Stimulated activated CD4-positive, alpha-beta T cell treated with anti-CD3 and anti-CD28 coated beads, Interleukin-1b, Interleukin-23, amount 100 ng/mL, for 24 hours (primary cell): ENCODE measurements around the gene TANK.
"Not testable (repeated sequence)": the region's sequence is repeated elsewhere in the genome, so short reads cannot be mapped to it uniquely, and the experiment has no call there.

ENCODE experiments used
- DNase-seq, 4 experiments: peaks; one replicate each; pipeline ENCODE4 v3.0.0-alpha.2; 2020; ENCODE audit warnings: low read depth in 4 of 4, low spot score in 1 of 4

TANK gene

GRCh38 chr2:161269111-161269510 lies 108.9 kb downstream of the TANK start:
- no peak for DNase-seq

DNA sequence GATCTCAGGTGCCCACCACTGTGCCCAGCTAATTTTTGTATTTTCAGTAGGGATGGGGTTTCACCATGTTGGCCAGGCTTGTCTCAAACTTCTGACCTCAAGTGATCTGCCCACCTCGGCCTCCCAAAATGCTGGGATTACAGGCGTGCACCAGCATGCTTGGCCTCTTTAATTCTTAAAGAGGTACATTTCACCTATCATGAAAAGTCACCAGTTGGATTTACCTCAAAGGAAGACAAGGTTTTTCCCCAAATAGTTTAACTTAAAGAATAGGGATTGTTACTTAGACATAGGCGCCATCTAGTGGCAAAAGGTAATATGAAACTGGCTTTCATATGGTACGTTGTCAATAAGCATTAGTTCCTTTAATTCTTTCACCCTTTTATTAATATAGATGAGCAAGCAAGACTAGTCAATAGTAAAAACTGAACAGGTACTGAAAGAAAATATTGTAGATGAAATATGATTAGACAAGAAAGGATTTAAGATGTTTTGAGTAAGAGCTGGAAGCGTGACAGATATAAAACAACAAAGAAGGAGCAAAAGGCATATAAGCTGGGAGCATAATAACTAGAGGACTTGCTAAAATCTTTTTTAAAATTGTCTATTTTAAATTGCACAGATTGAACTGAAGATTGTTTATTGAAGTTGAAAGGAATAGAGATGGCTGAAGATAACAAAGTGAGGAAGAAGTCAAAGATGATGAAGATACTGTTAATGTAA lies 113.0 kb downstream of the TANK start:
- peak in 1 of 4 experiments; percentile 31 for DNase-seq

DNA sequence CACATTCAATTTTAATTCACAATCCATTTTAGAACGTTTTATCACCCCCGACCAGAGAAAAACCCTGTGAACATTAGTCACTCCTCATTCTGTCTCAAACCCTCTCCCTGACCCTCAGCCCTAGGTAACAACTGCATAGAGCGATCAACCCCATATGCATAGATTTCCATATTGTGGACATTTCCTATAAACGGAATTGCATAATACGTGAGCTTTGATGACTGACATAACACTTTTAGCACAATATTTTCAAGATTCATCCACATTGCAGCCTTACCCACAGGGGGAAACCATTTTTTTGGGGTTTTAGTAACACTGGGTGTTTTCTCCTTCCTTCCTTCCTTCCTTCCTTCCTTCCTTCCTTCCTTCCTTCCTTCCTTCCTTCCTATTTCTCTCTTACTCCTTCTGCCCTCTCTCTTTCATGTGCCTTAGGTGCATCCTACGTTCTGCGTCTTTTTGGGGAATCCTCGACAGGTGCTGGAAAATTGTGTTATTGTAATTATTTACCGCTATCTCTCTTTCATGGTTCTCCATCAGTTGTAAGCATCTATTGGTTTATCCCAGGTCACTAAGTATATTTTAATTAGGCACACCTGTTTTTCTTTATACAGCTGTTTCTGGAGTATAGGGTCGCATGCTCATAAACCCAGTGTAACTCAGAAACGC lies 118.5 kb downstream of the TANK start:
- not testable (repeated sequence) for DNase-seq

DNA sequence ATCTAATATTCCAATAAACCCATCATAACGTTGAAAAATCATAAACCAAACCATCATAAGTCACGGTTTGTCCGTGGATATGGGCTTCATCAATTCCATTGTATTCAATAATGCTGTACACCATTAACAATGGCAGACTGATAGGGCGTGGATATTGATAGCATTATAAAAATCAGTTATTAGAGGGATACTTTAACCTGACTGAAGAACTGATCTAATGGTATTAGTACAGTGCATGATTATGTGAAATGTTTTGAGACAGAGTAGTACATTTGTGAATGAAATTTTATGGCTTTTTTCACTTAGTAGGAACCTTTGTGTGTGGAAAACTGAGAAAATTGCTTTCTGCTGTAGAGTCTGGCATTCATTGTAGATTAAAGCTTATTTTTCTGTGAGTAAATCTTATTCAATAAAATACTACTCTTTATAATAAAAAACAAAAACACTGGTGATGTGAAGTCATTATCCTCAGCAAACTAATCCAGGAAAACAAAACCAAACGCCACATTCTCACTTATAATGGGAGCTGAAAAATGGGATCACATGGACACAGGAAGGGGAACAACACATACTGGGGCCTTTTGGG lies 119.1 kb downstream of the TANK start:
- DNase-seq: not testable (repeated sequence)

DNA sequence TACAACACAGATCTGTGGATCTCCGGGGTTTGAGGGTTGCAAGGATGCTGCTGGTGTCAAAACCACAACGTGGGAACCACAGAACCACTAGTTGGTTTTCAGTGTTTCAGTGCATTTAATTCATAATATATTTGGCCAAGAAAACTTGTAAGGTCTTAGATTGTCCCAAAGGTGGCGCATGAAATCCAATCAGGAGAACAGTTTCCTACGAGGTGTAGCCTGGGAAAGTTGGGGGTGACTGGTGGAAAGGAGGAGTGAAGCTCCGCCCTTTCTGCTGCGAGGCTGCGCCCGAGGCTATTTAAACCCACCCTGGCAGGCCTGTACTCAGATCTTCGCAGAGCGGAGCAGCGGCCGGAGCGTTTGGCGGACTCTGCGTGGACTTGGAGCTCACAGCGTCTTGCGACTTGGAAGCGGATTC lies 120.7 kb downstream of the TANK start:
- peak in 1 of 4 experiments; percentile 9 for DNase-seq

- DNase-seq: not testable (repeated sequence)
Measured at GRCh38 chr2:161281615-161282310, 121.5 kb downstream of the TANK start.

DNA sequence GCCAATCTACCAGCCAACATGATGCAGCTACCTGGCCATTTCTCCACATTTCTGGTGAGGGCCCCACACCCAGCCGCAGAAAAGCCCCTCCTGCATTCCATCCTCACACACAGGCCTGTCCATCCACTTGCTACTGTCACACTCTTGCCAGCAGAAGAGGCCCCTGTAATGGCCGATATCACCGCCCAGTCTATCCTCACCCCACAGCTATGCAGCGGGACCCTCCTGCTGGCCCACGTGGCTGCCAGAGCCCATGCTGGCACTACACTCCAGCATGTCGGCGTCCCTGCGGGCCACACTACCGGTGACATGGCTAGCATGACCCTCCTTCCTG lies 122.0 kb downstream of the TANK start:
- not testable (repeated sequence) for DNase-seq

DNA sequence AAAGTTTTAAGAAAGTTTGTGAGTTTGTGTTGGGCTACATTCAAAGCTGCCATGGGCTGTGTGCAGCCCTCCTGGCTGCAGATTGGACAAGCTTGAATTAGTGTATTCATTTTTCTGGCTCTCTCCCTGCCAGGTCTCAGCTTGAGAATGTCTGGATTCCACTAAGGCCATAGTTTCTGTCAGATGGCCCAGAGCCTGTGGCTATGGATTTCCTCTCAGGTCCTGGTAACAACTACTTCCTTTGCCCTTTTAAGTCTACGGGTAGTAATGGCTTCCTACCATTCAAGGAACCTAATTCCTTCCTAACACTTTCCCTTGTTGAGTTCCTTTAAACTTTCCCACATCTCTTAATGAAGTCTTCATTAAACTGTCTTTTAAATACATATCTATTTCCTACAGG lies 123.7 kb downstream of the TANK start:
- DNase-seq: no peak
